ENCODE data around the gene ZNF350.

- TF ChIP-seq CTCF (IDR thresholded peaks at IDR 0.05) (no peak), ZFX (IDR thresholded peaks at IDR 0.05; ENCODE audit: borderline replicate concordance) (no peak)
Observed at GRCh38 chr19:51946602-51947001, 40.0 kb downstream of the ZNF350 start.

Measured in 22Rv1 (cell line).